ENCODE results near the gene IL17D. TPM values are rescaled to one million over a fixed set of nuclear protein-coding genes. Genes with fewer than 3 reads are reported as not detected.

Gene IL17D, protein sequence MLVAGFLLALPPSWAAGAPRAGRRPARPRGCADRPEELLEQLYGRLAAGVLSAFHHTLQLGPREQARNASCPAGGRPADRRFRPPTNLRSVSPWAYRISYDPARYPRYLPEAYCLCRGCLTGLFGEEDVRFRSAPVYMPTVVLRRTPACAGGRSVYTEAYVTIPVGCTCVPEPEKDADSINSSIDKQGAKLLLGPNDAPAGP
- 1.4 and 2.0 TPM in 2 replicates for total RNA-seq

DNA sequence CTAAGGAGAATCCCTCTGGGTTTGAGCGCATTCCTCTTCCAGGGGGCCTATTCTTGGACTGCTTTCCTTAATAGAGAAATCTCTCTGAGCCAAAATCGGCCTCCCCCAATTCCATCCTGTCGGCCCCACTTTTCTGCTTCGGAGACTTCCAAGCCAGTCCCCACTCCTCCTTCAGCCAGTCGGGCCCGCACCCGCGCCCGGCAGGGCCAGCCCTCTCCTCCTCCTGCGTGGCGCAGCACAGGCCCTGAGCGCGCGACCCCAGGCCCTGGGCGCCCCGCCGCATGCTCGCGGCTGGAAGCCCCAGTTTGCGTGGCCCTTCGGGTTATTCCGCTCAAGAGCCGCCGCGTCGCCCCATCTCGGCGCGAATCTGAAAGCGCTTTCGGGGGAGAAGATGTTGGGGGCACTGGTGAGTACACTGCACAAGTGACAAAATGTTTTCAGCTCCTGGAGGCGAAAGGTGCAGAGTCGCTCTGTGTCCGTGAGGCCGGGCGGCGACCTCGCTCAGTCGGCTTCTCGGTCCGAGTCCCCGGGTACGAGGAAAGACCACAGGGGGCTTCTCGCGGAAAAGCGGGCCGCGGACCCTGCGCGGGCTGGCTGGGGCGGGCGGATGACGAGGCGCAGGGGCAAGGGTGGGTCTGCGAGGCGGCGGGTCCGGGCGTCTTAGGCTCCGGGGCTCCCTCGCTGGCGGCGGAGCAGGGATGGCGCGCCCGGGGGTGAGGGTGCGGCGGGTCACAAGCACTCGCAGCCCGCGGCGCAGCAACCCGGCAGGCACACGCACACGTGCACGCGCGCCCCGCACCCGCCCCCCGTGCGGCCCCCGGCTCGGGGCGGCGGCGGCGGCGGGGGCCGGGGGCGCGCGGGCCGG, at the start of gene IL17D:
IL17D (plus strand) TSS at position 785 of the 865 bp plus-strand sequence. CDS start 303 bp downstream, outside the sequence.

Other genes with a start within 250 kb of the IL17D start
- gene CRYL1, start 177.8 kb upstream of the IL17D start, total RNA-seq = 24.3 and 27.9 TPM in 2 replicates
- 11.0 and 12.9 TPM in 2 replicates for gene IFT88, start 136.5 kb upstream of the IL17D start, total RNA-seq
- 10.8 and 11.0 TPM in 2 replicates for gene EEF1AKMT1, start 70.3 kb downstream of the IL17D start, total RNA-seq
- gene XPO4, start 199.0 kb downstream of the IL17D start, total RNA-seq = 7.8 and 11.3 TPM in 2 replicates